Measurements from ENCODE around the gene REV3L. TPM values are rescaled to one million over a fixed set of nuclear protein-coding genes. Genes with fewer than 3 reads are reported as not detected.
"Not testable (repeated sequence)": the region's sequence is repeated elsewhere in the genome, so short reads cannot be mapped to it uniquely, and the experiment has no call there.

The REV3L gene
- total and polyA plus RNA-seq, 2 donors (not counting 1 experiment from before 2014, with no cell fraction given), result 42.9 to 127 TPM

- Histone ChIP-seq H4K20me1 (ENCODE audit: control insufficient read depth, extremely low read depth, insufficient read depth, low read length) (no peaks in the 10 kb centered on the region), H3K36me3 (ENCODE audit: control insufficient read depth, insufficient read depth, low read length) (no peaks in the 10 kb centered on the region), H3K9me3 (ENCODE audit: control insufficient read depth, insufficient read depth, low read depth, low read length) (no peaks in the 10 kb centered on the region), H3K4me3 (replicated peaks in 1 of 4; ENCODE audit: control extremely low read depth in 1 of 4, insufficient read depth in 1 of 4, low read depth in 3 of 4, low read length in 4 of 4) (no peak overlapping the region), H3K9ac (ENCODE audit: insufficient read depth, low read length) (no peak overlapping the region), H3K4me1 (ENCODE audit: control insufficient read depth, extremely low read depth, insufficient read depth, low read length) (no peaks in the 10 kb centered on the region), H3K79me2 (ENCODE audit: control insufficient read depth, insufficient read depth, low read length) (peaks cover 6% of the 10 kb centered on the region), H2AFZ (ENCODE audit: low read length) (no peak overlapping the region), H3K4me2 (ENCODE audit: extremely low read depth, insufficient read depth, low read length) (no peak overlapping the region), H3K27ac (ENCODE audit: insufficient read depth, low read length) (no peak overlapping the region), H3K27me3 (ENCODE audit: control insufficient read depth, insufficient read depth, low read length) (no peaks in the 10 kb centered on the region)
- TF ChIP-seq EZH2 (IDR thresholded peaks at IDR 0.05; ENCODE audit: low read length, missing control alignments) (no peak), CTCF (conservative IDR thresholded peaks at IDR 0.05 in 1 of 2, IDR thresholded peaks at IDR 0.05 in 1 of 2; ENCODE audit: low read depth in 1 of 2, low read length in 2 of 2) (no peak)
- DNase-seq (ENCODE audit: low read depth in 2 of 2), result no peak
Observed at GRCh38 chr6:111258010-111258409, 225.0 kb downstream of the REV3L start.

GRCh38 chr6:111256646-111257045, 226.4 kb downstream of the REV3L start:
- Histone ChIP-seq H3K4me2 (ENCODE audit: extremely low read depth, insufficient read depth, low read length) (no peak overlapping the region), H3K9me3 (ENCODE audit: control insufficient read depth, insufficient read depth, low read depth, low read length) (no peaks in the 10 kb centered on the region), H3K79me2 (ENCODE audit: control insufficient read depth, insufficient read depth, low read length) (peaks cover 5% of the 10 kb centered on the region), H4K20me1 (ENCODE audit: control insufficient read depth, extremely low read depth, insufficient read depth, low read length) (no peaks in the 10 kb centered on the region), H3K4me3 (replicated peaks in 1 of 4; ENCODE audit: control extremely low read depth in 1 of 4, insufficient read depth in 1 of 4, low read depth in 3 of 4, low read length in 4 of 4) (no peak overlapping the region), H3K36me3 (ENCODE audit: control insufficient read depth, insufficient read depth, low read length) (no peaks in the 10 kb centered on the region), H3K27me3 (ENCODE audit: control insufficient read depth, insufficient read depth, low read length) (no peaks in the 10 kb centered on the region), H2AFZ (ENCODE audit: low read length) (no peak overlapping the region), H3K4me1 (ENCODE audit: control insufficient read depth, extremely low read depth, insufficient read depth, low read length) (no peaks in the 10 kb centered on the region), H3K27ac (ENCODE audit: insufficient read depth, low read length) (no peak overlapping the region), H3K9ac (ENCODE audit: insufficient read depth, low read length) (no peak overlapping the region)
- DNase-seq (ENCODE audit: low read depth in 2 of 2), result peak in 1 of 2 donors; percentile 27
- no peak for TF ChIP-seq CTCF (conservative IDR thresholded peaks at IDR 0.05 in 1 of 2, IDR thresholded peaks at IDR 0.05 in 1 of 2; ENCODE audit: low read depth in 1 of 2, low read length in 2 of 2)
- TF ChIP-seq EZH2 (IDR thresholded peaks at IDR 0.05; ENCODE audit: low read length, missing control alignments), result no peak

GRCh38 chr6:111255838-111256237, 227.2 kb downstream of the REV3L start:
- H3K4me2 ChIP-seq (ENCODE audit: extremely low read depth, insufficient read depth, low read length); H3K79me2 ChIP-seq (ENCODE audit: control insufficient read depth, insufficient read depth, low read length); H3K4me3 ChIP-seq (replicated peaks in 1 of 4; ENCODE audit: control extremely low read depth in 1 of 4, insufficient read depth in 1 of 4, low read depth in 3 of 4, low read length in 4 of 4); H4K20me1 ChIP-seq (ENCODE audit: control insufficient read depth, extremely low read depth, insufficient read depth, low read length); H3K4me1 ChIP-seq (ENCODE audit: control insufficient read depth, extremely low read depth, insufficient read depth, low read length); H3K27ac ChIP-seq (ENCODE audit: insufficient read depth, low read length); H2AFZ ChIP-seq (ENCODE audit: low read length); DNase-seq (ENCODE audit: low read depth in 2 of 2); H3K27me3 ChIP-seq (ENCODE audit: control insufficient read depth, insufficient read depth, low read length); H3K9me3 ChIP-seq (ENCODE audit: control insufficient read depth, insufficient read depth, low read depth, low read length); H3K9ac ChIP-seq (ENCODE audit: insufficient read depth, low read length); H3K36me3 ChIP-seq (ENCODE audit: control insufficient read depth, insufficient read depth, low read length): not testable (repeated sequence)

All from fibroblast of lung (primary cell).